GM12891 (cell line): ENCODE measurements around the gene CASP10.

Source experiments
- POLR2A ChIP-seq: IDR thresholded peaks from 2 replicates; pipeline ENCODE4 v1.6.1; 2011; ENCODE audit warnings: low read depth, low read length, control low read depth
- POU2F2 ChIP-seq: IDR thresholded peaks from 2 replicates; pipeline ENCODE4 v1.6.1; 2011; ENCODE audit warnings: low read depth, mild to moderate bottlenecking, control low read depth, low read length, moderate library complexity
- TAF1 ChIP-seq: IDR thresholded peaks from 2 replicates; pipeline ENCODE4 v1.6.1; 2011; ENCODE audit warnings: low read depth, low read length, control low read depth

DNA sequence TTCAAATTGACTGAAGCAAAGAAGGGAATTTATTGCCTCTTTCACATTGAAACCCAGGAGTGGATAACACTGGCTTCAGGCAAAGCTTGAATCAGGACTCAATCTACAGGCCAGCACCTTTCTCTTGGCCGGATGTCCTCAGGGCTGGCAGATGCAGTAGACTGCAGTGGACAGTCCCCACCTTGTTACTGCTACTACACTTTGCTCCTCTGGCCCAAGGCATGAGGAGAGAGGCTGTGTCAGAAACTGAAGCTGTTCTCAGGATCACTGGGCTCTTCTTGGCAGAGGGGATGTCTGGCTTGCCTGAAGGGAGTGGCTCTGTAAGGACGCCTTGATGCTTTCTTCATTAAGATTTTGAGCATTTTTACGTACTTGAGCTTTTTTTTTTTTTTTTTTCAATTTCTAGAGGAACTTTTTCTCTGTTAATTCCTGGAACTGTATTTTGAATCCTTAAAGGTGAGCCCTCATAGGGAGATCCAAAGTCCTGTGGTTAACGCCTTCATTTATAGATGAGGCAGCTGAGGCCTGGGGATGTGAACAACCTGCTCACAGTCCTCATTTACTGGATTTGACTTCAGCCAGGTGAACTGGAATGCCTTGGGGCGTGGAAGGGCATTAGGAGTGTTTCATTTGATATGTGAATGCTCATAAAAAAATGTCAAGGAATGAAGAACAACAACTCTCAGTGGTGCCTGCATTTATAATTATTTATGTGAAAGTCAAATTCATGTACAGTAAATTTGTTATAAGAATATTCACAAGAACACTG lies 36.6 kb downstream of the CASP10 start:
- TF ChIP-seq POU2F2, result no peak
- TF ChIP-seq TAF1, result no peak
- TF ChIP-seq POLR2A, result no peak
